ELR (cell line): ENCODE data around the gene GNPDA1.

ENCODE experiments used
- DNase-seq: peaks from one replicate; pipeline ENCODE4 v3.0.0-alpha.2; 2015; ENCODE audit warnings: low read depth

GNPDA1 gene

GRCh38 chr5:142023836-142024235, 11.0 kb upstream of the GNPDA1 start:
- no peak for DNase-seq

GRCh38 chr5:142020122-142020659, 7.4 kb upstream of the GNPDA1 start:
- DNase-seq, result no peak

- peak; percentile 41 for DNase-seq
These were observed 5.1 kb upstream of the GNPDA1 start for GRCh38 chr5:142017832-142018427.

- no peak for DNase-seq
These were observed 3.7 kb upstream of the GNPDA1 start for GRCh38 chr5:142016556-142016955.

- DNase-seq, result peak; percentile 78
These were observed 3.1 kb upstream of the GNPDA1 start for GRCh38 chr5:142015781-142016533.

GRCh38 chr5:142014911-142015584, 2.2 kb upstream of the GNPDA1 start:
- DNase-seq, result peak; percentile 86

GRCh38 chr5:142013734-142014521, 1.1 kb upstream of the GNPDA1 start:
- DNase-seq, result peak; percentile 96

GRCh38 chr5:142012186-142012785, 541 bp downstream of the GNPDA1 start:
- peak; percentile 64 for DNase-seq

- DNase-seq, result no peak
These were observed 1.1 kb downstream of the GNPDA1 start for GRCh38 chr5:142011572-142012185.

- no peak for DNase-seq
These were observed 2.9 kb downstream of the GNPDA1 start for GRCh38 chr5:142009886-142010285.

- no peak for DNase-seq
These were observed 4.0 kb downstream of the GNPDA1 start for GRCh38 chr5:142008813-142009212.

GRCh38 chr5:142007237-142007544, 5.6 kb downstream of the GNPDA1 start:
- no peak for DNase-seq

GRCh38 chr5:142006363-142007236, 6.2 kb downstream of the GNPDA1 start:
- no peak for DNase-seq

- DNase-seq, result no peak
These were observed 9.5 kb downstream of the GNPDA1 start for GRCh38 chr5:142003266-142003800.

- DNase-seq, result peak; percentile 41
These were observed 11.9 kb downstream of the GNPDA1 start for GRCh38 chr5:142000704-142001484.

GRCh38 chr5:142000173-142000572, 12.7 kb downstream of the GNPDA1 start:
- DNase-seq, result no peak

GRCh38 chr5:141997358-141997960, 15.4 kb downstream of the GNPDA1 start:
- DNase-seq, result no peak

GRCh38 chr5:141995656-141996055, 17.2 kb downstream of the GNPDA1 start:
- no peak for DNase-seq
